H1 (cell line): ENCODE measurements around the gene FCN3. TPM values are rescaled to one million over a fixed set of nuclear protein-coding genes. Genes with fewer than 3 reads are reported as not detected.

Experiments
- CTCF ChIA-PET: fragments of 300-600 bp; sonication (Branson Sonifier 250); formaldehyde crosslinking; loops from one replicate; lab custom pipeline; 2021; ENCODE audit not compliant: partially characterized antibody; lab: Charles Lee
- POLR2A ChIA-PET: fragments of 300-600 bp; sonication (Branson Sonifier 250); formaldehyde crosslinking; loops from one replicate; lab custom pipeline; 2021; ENCODE audit warnings: inconsistent platforms; ENCODE audit not compliant: partially characterized antibody; lab: Charles Lee
- DNase-seq, 2 experiments: peaks; one replicate each; pipeline versions ENCODE4 v3.0.0 to v3.0.0-alpha.2; 2010 to 2022; ENCODE audit warnings: low spot score in 2 of 2, low read depth in 1 of 2, mixed read lengths in 1 of 2
- FAIRE-seq: peaks from 2 replicates; lab custom pipeline; 2011; peaks lifted over from hg19 to GRCh38; lab: Jason Lieb, UNC
- H2AFZ ChIP-seq: 2 replicates; pipeline ENCODE4 v1.8.1; 2012; ENCODE audit warnings: low read length, inconsistent platforms
- H2AK5ac ChIP-seq: 2 replicates; pipeline ENCODE4 v1.6.1; 2013; ENCODE audit warnings: low read depth, low read length
- H2BK120ac ChIP-seq: replicated peaks from 2 replicates; pipeline ENCODE3; 2013; ENCODE audit warnings: low read depth, low read length, inconsistent platforms
- H2BK12ac ChIP-seq: 2 replicates; pipeline ENCODE4 v1.6.1; 2013; ENCODE audit warnings: low read depth, low read length
- H2BK15ac ChIP-seq: 2 replicates; pipeline ENCODE4 v1.6.1; 2013; ENCODE audit warnings: low read length
- H2BK20ac ChIP-seq: 2 replicates; pipeline ENCODE4 v1.6.1; 2013; ENCODE audit warnings: low read length
- H2BK5ac ChIP-seq: 2 replicates; pipeline ENCODE4 v1.6.1; 2013; ENCODE audit warnings: low read depth, low read length
- H3K14ac ChIP-seq: 2 replicates; pipeline ENCODE4 v1.6.1; 2013; ENCODE audit warnings: inconsistent platforms; ENCODE audit not compliant: insufficient read length
- H3K18ac ChIP-seq: 2 replicates; pipeline ENCODE4 v1.6.1; 2013; ENCODE audit warnings: low read length; ENCODE audit errors: extremely low read depth
- H3K23ac ChIP-seq: 2 replicates; pipeline ENCODE4 v1.6.1; 2013; ENCODE audit warnings: inconsistent platforms; ENCODE audit not compliant: insufficient read length
- H3K23me2 ChIP-seq: 2 replicates; pipeline ENCODE4 v1.6.1; 2013; ENCODE audit warnings: low read depth, low read length
- H3K27ac ChIP-seq: 2 replicates; pipeline ENCODE4 v1.6.1; 2011; ENCODE audit warnings: low read depth, low read length, inconsistent platforms
- H3K27me3 ChIP-seq, 4 experiments: replicated peaks in 1 of 4; 1 replicate in 1 of 4; 2 replicates in 3 of 4; pipeline versions ENCODE4 v1.6.1 to v1.8.1; 2011 to 2013; ENCODE audit warnings: low read length in 3 of 4, mild to moderate bottlenecking in 3 of 4, inconsistent platforms in 2 of 4, mixed read lengths in 2 of 4, moderate library complexity in 1 of 4; ENCODE audit not compliant: control insufficient read depth in 3 of 4, insufficient read depth in 3 of 4; ENCODE audit errors: extremely low read depth in 1 of 4
- H3K36me3 ChIP-seq, 4 experiments: 2 replicates each; pipeline versions ENCODE4 v1.6.1 to v1.8.1; 2011 to 2013; ENCODE audit warnings: mild to moderate bottlenecking in 4 of 4, low read length in 3 of 4, moderate library complexity in 2 of 4, control low read depth in 1 of 4, inconsistent platforms in 1 of 4; ENCODE audit not compliant: insufficient read depth in 4 of 4, control insufficient read depth in 2 of 4
- H3K4ac ChIP-seq: replicated peaks from 2 replicates; pipeline ENCODE3; 2013; ENCODE audit warnings: low read length, low read depth, mixed read lengths, inconsistent platforms; ENCODE audit not compliant: insufficient read length
- H3K4me1 ChIP-seq, 4 experiments: replicated peaks in 1 of 4; 1 replicate in 1 of 4; 2 replicates in 3 of 4; pipeline versions ENCODE4 v1.6.1 to v1.8.1; 2011 to 2013; ENCODE audit warnings: low read length in 3 of 4, inconsistent platforms in 2 of 4, mixed read lengths in 1 of 4; ENCODE audit not compliant: insufficient read depth in 4 of 4, control insufficient read depth in 3 of 4
- H3K4me2 ChIP-seq, 2 experiments: 2 replicates each; pipeline versions ENCODE4 v1.6.1 to v1.8.1; 2011 to 2013; ENCODE audit warnings: low read depth in 2 of 2, low read length in 2 of 2, control low read depth in 1 of 2, inconsistent platforms in 1 of 2, mild to moderate bottlenecking in 1 of 2; ENCODE audit not compliant: insufficient read depth in 1 of 2
- H3K4me3 ChIP-seq, 4 experiments: fragments of 200-600, 300-600 bp in 1 of 4; sonication (generic), shearing (Covaris generic), sonication (Bioruptor Twin) in 1 of 4; 2 replicates each; pipeline versions ENCODE4 v1.5.1 to v1.8.1; 2011 to 2016; ENCODE audit warnings: low read length in 4 of 4, low read depth in 3 of 4, control low read depth in 2 of 4, inconsistent platforms in 2 of 4, mild to moderate bottlenecking in 2 of 4, mixed read lengths in 1 of 4, moderate library complexity in 1 of 4; ENCODE audit not compliant: insufficient read depth in 2 of 4; ENCODE audit errors: extremely low read depth in 1 of 4
- H3K56ac ChIP-seq: replicated peaks from 2 replicates; pipeline ENCODE3; 2013; ENCODE audit warnings: low read depth, mild to moderate bottlenecking, mixed read lengths, low read length, inconsistent platforms; ENCODE audit not compliant: insufficient read length
- H3K79me1 ChIP-seq: 2 replicates; pipeline ENCODE4 v1.6.1; 2013; ENCODE audit warnings: low read depth, low read length, control low read depth
- H3K79me2 ChIP-seq, 2 experiments: 2 replicates each; pipeline versions ENCODE4 v1.6.1 to v1.8.1; 2012 to 2013; ENCODE audit warnings: low read length in 2 of 2, mild to moderate bottlenecking in 2 of 2, inconsistent platforms in 1 of 2; ENCODE audit not compliant: insufficient read depth in 2 of 2, control insufficient read depth in 1 of 2
- H3K9ac ChIP-seq, 4 experiments: replicated peaks in 1 of 4; 1 replicate in 1 of 4; 2 replicates in 3 of 4; pipeline versions ENCODE4 v1.6.1 to v1.8.1; 2011 to 2013; ENCODE audit warnings: low read depth in 3 of 4, low read length in 3 of 4, control low read depth in 2 of 4, mild to moderate bottlenecking in 2 of 4, moderate library complexity in 2 of 4, inconsistent platforms in 1 of 4; ENCODE audit errors: extremely low read depth in 1 of 4
- H3K9me3 ChIP-seq, 2 experiments: 2 replicates each; pipeline versions ENCODE4 v1.6.1 to v1.8.1; 2012 to 2013; ENCODE audit warnings: mild to moderate bottlenecking in 2 of 2, moderate library complexity in 2 of 2, control low read depth in 1 of 2, inconsistent platforms in 1 of 2, low read depth in 1 of 2, low read length in 1 of 2, mixed read lengths in 1 of 2; ENCODE audit not compliant: insufficient read depth in 2 of 2
- H4K20me1 ChIP-seq, 2 experiments: replicated peaks in 1 of 2; 2 replicates each; pipeline versions ENCODE3 to v1.8.1; 2011 to 2013; ENCODE audit warnings: inconsistent platforms in 2 of 2, low read length in 2 of 2, mild to moderate bottlenecking in 1 of 2; ENCODE audit not compliant: insufficient read depth in 2 of 2, control insufficient read depth in 1 of 2
- H4K5ac ChIP-seq: 2 replicates; pipeline ENCODE4 v1.6.1; 2013; ENCODE audit warnings: low read length, low read depth, mixed read lengths, inconsistent platforms; ENCODE audit not compliant: insufficient read length
- H4K8ac ChIP-seq: 2 replicates; pipeline ENCODE4 v1.8.0; 2013; ENCODE audit warnings: mild to moderate bottlenecking, moderate library complexity, low read length, inconsistent platforms; ENCODE audit not compliant: insufficient read depth; ENCODE audit errors: extremely low read depth
- H4K91ac ChIP-seq: replicated peaks from 2 replicates; pipeline ENCODE3; 2013; ENCODE audit warnings: low read length, mixed read lengths, inconsistent platforms; ENCODE audit not compliant: insufficient read length
- CBX8 ChIP-seq: fragments of 300-800, 300-1000 bp; sonication (generic); IDR thresholded peaks from 2 replicates; pipeline ENCODE4 v1.7.1; 2016; ENCODE audit warnings: low read depth, low read length, borderline replicate concordance
- FOSL1 ChIP-seq: IDR thresholded peaks from 2 replicates; pipeline ENCODE4 v1.6.1; 2011; ENCODE audit warnings: mild to moderate bottlenecking, low read depth, low read length, moderate library complexity; ENCODE audit not compliant: insufficient read depth
- MAX ChIP-seq: IDR thresholded peaks from 2 replicates; pipeline ENCODE4 v1.6.1; 2012; ENCODE audit warnings: inconsistent platforms
- SP2 ChIP-seq: IDR thresholded peaks from 2 replicates; pipeline ENCODE4 v1.6.1; 2012; ENCODE audit warnings: mild to moderate bottlenecking, low read length, inconsistent platforms
- WGBS, 2 experiments: shearing (Covaris generic) in 1 of 2; methylation state at CpG; one replicate each; pipeline versions ENCODE4 v1.1.6 to v1.1.7; 2013 to 2015; ENCODE audit warnings: low lambda C conversion rate in 2 of 2, mixed read lengths in 2 of 2, inconsistent platforms in 1 of 2, low coverage in 1 of 2, missing lambda C conversion rate in 1 of 2; ENCODE audit not compliant: insufficient replicate concordance in 2 of 2, insufficient coverage in 1 of 2, insufficient read length in 1 of 2; ENCODE audit errors: extremely low coverage in 1 of 2, missing lambda C conversion rate in 1 of 2; 5-methylcytosine and 5-hydroxymethylcytosine counted together
- polyA plus RNA-seq, 7 experiments: library from polyadenylated mRNA; depleted of rRNA in 3 of 7; stranded (reverse) in 5 of 7; unstranded in 2 of 7; fragments of >200 nt in 5 of 7; fragments of 200-250 nt in 2 of 7; gene quantifications; 1 replicate in 5 of 7; 2 replicates in 1 of 7; 4 replicates in 1 of 7; pipeline versions ENCODE4 v1.2.1 to v1.2.3, GENCODE V29; 2011 to 2013; ENCODE audit warnings: missing spikeins in 2 of 7, mixed read lengths in 2 of 7
- total RNA-seq: library from RNA; stranded (reverse); fragmentation: NEBNext Ultra II Directional; extraction: Animal tissue kit (Norgen Biotek cat#: 25700); gene quantifications from 2 replicates; pipeline ENCODE4 v1.2.1, GENCODE V29; 2021

FCN3 gene
- total and polyA plus RNA-seq, 2 of the 8 experiments (the other 6 are each of a cell fraction or from before 2014, with no cell fraction given): 0.30 to 0.57 TPM

GRCh38 chr1:27338751-27339150 is 35.9 kb downstream of the FCN3 start:
- no peak overlapping the region for H3K18ac ChIP-seq
- no peak overlapping the region for H2BK15ac ChIP-seq
- H3K79me1 ChIP-seq: no peaks in the 10 kb centered on the region
- TF ChIP-seq SP2 (no peak), CBX8 (no peak), FOSL1 (no peak), MAX (no peak)
- H2BK5ac ChIP-seq: no peak overlapping the region
- H3K4me2 ChIP-seq: no peak overlapping the region
- WGBS, 2 experiments: 89% methylated on average over 6 of the region's 6 CpGs; no CpG with 5 or more reads in 1 of the 2 experiments
- H3K9ac ChIP-seq: no peak overlapping the region
- H2BK20ac ChIP-seq: 0 out of 2 replicates have a peak overlapping the region, but pooled peaks have one; percentile 32
- no peaks in the 10 kb centered on the region for H3K9me3 ChIP-seq
- H3K36me3 ChIP-seq: peaks cover under 1 to 14% (median 6%) of the 10 kb centered on the region in 4 experiments; a peak in 6 of 8 replicates
- peaks cover 0 to 2% (median 0%) of the 10 kb centered on the region in 4 experiments; a peak in 1 of 7 replicates for H3K27me3 ChIP-seq
- no peak overlapping the region; the same call in 1 of the 2 replicates for H4K8ac ChIP-seq
- H3K23me2 ChIP-seq: peaks cover 6% of the 10 kb centered on the region; the same call in 1 of the 2 replicates
- no peak overlapping the region for H4K91ac ChIP-seq
- H3K4ac ChIP-seq: no peak overlapping the region
- H3K14ac ChIP-seq: no peak overlapping the region
- peaks cover 2 to 8% of the 10 kb centered on the region in 2 experiments for H4K20me1 ChIP-seq
- H2BK120ac ChIP-seq: no peak overlapping the region
- H2BK12ac ChIP-seq: no peak overlapping the region
- ChIA-PET POLR2A (interaction anchor here (0.6 to 4.8 kb wide), 6 partner anchors 12 to 49 kb away, joined by 3 to 50 read pairs (median 3); no protein-coding TSS in a partner anchor), CTCF (interaction anchor here (0.7 to 17.0 kb wide), 12 partner anchors 11 to 236 kb away, joined by 3 to 321 read pairs (median 4); no protein-coding TSS in a partner anchor)
- H3K4me1 ChIP-seq: peaks cover 0 to 25% (median 20%) of the 10 kb centered on the region in 4 experiments; a peak in 6 of 7 replicates
- no peak overlapping the region; the same call in 1 of the 2 replicates for H3K27ac ChIP-seq
- no peak overlapping the region for H3K4me3 ChIP-seq
- no peak overlapping the region for H3K23ac ChIP-seq
- H2AFZ ChIP-seq: no peak overlapping the region
- H4K5ac ChIP-seq: no peak overlapping the region
- no peak overlapping the region for H2AK5ac ChIP-seq
- DNase-seq: no peak
- no peaks in the 10 kb centered on the region; a peak in 1 of 4 replicates for H3K79me2 ChIP-seq
- no peak for FAIRE-seq
- no peak overlapping the region for H3K56ac ChIP-seq
